Loucy (cell line): ENCODE data around the gene ZNF513.

Experiments
- H2AFZ ChIP-seq: fragments of 200-600 bp; sonication (generic); 2 replicates; pipeline ENCODE4 v1.6.0; 2016; ENCODE audit warnings: antibody characterized with exemption, mild to moderate bottlenecking, low read length, moderate library complexity
- H3F3A ChIP-seq: fragments of 200-600 bp; 2 replicates; pipeline ENCODE4 v1.6.0; 2016; ENCODE audit warnings: antibody characterized with exemption, low read depth, mild to moderate bottlenecking
- H3K27me3 ChIP-seq: fragments of 200-600 bp; sonication (generic); 2 replicates; pipeline ENCODE4 v1.6.1; 2014; ENCODE audit warnings: low read length, mild to moderate bottlenecking; ENCODE audit not compliant: insufficient read depth, poor library complexity, severe bottlenecking
- H3K36me3 ChIP-seq: fragments of 200-600 bp; sonication (generic); 2 replicates; pipeline ENCODE4 v1.6.1; 2016; ENCODE audit warnings: low read length; ENCODE audit not compliant: insufficient read depth
- H3K4me1 ChIP-seq: fragments of 200-600 bp; sonication (generic); 2 replicates; pipeline ENCODE4 v1.5.1; 2014; ENCODE audit warnings: low read length, mild to moderate bottlenecking; ENCODE audit not compliant: insufficient read depth, poor library complexity, severe bottlenecking
- H3K4me2 ChIP-seq: fragments of 200-600 bp; sonication (generic); 2 replicates; pipeline ENCODE4 v1.6.0; 2014; ENCODE audit warnings: antibody characterized with exemption, low read length, low read depth, mild to moderate bottlenecking; ENCODE audit not compliant: poor library complexity, severe bottlenecking
- H3K4me3 ChIP-seq: fragments of 200-600 bp; sonication (generic); 2 replicates; pipeline ENCODE4 v1.5.1; 2014; ENCODE audit warnings: low read length, mild to moderate bottlenecking, mixed read lengths; ENCODE audit not compliant: poor library complexity, severe bottlenecking
- H3K79me2 ChIP-seq: fragments of 200-600 bp; sonication (generic); 2 replicates; pipeline ENCODE4 v1.6.1; 2014; ENCODE audit warnings: low read length; ENCODE audit not compliant: insufficient read depth
- H3K9ac ChIP-seq: fragments of 200-600 bp; sonication (generic); 2 replicates; pipeline ENCODE4 v1.6.0; 2014; ENCODE audit warnings: mild to moderate bottlenecking, low read depth, low read length, moderate library complexity; ENCODE audit not compliant: poor library complexity, severe bottlenecking
- H3K9me2 ChIP-seq: fragments of 200-600 bp; sonication (generic); replicated peaks from 2 replicates; pipeline ENCODE4 v1.6.1; 2016; ENCODE audit warnings: low read depth, low read length, mixed read lengths
- H3K9me3 ChIP-seq: fragments of 200-600 bp; sonication (generic); 2 replicates; pipeline ENCODE4 v1.6.1; 2014; ENCODE audit warnings: mild to moderate bottlenecking, antibody characterized with exemption, low read length, low read depth; ENCODE audit not compliant: insufficient read depth
- H4K20me1 ChIP-seq: fragments of 200-600 bp; sonication (generic); 2 replicates; pipeline ENCODE4 v1.6.0; 2014; ENCODE audit warnings: antibody characterized with exemption, low read length, mild to moderate bottlenecking; ENCODE audit not compliant: insufficient read depth, poor library complexity, severe bottlenecking
- EZH2phosphoT487 ChIP-seq: fragments of 200-600 bp; IDR thresholded peaks from 2 replicates; pipeline ENCODE4 v1.6.1; 2018; ENCODE audit warnings: antibody characterized with exemption, mild to moderate bottlenecking, moderate library complexity, borderline replicate concordance
- TF ChIP-seq, protein P1 (sequence below): fragments of 200-600 bp; sonication (generic); conservative IDR thresholded peaks from 2 replicates; pipeline ENCODE4 v1.5.1; 2014; ENCODE audit warnings: mild to moderate bottlenecking, antibody characterized with exemption, low read length

The ZNF513 gene

DNA sequence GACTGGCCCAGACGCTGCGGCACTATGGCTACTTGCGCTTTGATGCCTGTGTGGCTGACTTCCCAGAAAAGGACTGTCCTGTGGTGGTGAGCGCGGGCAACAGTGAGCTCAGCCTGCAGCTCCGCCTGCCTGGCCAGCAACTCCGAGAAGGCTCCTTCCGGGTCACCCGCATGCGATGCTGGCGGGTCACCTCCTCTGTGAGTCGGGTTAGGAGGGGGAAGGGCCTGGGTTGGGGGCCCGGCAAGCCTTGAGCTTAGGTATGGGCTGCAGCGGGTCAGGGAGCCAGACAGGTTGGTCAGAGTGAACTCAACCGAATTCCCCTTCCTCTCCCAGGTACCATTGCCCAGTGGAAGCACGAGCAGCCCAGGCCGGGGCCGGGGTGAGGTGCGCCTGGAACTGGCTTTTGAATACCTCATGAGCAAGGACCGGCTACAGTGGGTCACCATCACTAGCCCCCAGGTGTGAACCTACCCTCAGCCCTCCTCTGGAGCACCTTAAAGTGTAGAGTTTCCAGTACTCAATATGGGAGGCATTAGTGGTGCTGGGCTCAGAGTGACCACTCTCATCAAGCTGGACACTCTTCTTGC, 4.9 kb downstream of the ZNF513 start:
- peaks cover 19% of the 10 kb centered on the region for H3K4me1 ChIP-seq
- no peak overlapping the region for H2AFZ ChIP-seq
- H3K4me2 ChIP-seq: no peak overlapping the region
- no peaks in the 10 kb centered on the region for H3K9me2 ChIP-seq
- H3K9ac ChIP-seq: no peak overlapping the region
- H3K27me3 ChIP-seq: no peaks in the 10 kb centered on the region
- H3K79me2 ChIP-seq: peaks cover 32% of the 10 kb centered on the region
- TF ChIP-seq, protein P1, sequence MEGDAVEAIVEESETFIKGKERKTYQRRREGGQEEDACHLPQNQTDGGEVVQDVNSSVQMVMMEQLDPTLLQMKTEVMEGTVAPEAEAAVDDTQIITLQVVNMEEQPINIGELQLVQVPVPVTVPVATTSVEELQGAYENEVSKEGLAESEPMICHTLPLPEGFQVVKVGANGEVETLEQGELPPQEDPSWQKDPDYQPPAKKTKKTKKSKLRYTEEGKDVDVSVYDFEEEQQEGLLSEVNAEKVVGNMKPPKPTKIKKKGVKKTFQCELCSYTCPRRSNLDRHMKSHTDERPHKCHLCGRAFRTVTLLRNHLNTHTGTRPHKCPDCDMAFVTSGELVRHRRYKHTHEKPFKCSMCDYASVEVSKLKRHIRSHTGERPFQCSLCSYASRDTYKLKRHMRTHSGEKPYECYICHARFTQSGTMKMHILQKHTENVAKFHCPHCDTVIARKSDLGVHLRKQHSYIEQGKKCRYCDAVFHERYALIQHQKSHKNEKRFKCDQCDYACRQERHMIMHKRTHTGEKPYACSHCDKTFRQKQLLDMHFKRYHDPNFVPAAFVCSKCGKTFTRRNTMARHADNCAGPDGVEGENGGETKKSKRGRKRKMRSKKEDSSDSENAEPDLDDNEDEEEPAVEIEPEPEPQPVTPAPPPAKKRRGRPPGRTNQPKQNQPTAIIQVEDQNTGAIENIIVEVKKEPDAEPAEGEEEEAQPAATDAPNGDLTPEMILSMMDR: no peak
- no peak for TF ChIP-seq EZH2phosphoT487
- H4K20me1 ChIP-seq: peaks cover 9% of the 10 kb centered on the region
- no peak overlapping the region for H3K4me3 ChIP-seq
- peaks cover 4% of the 10 kb centered on the region; the same call in 1 of the 2 replicates for H3F3A ChIP-seq
- no peaks in the 10 kb centered on the region for H3K9me3 ChIP-seq
- H3K36me3 ChIP-seq: peaks cover 55% of the 10 kb centered on the region; the same call in 1 of the 2 replicates

DNA sequence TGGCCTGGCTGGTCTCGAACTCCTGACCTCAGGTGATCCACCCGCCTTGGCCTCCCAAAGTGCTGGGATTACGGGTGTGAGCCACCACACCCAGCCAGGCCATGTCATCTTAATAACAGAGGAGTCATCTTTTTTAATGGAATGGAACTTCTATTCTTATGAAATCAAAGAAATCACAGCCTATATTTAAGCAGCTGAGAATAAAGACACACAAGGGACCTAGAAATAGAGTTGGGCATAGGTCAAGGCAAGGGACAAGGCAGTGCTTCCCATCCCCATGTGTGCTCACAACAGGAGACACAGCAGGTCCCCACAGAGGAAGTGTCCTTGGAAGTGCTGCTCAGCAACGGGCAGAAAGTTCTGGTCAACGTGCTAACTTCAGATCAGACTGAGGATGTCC, 7.0 kb downstream of the ZNF513 start:
- Histone ChIP-seq H3K27me3 (no peaks in the 10 kb centered on the region), H3K9me2 (no peaks in the 10 kb centered on the region), H3K79me2 (peaks cover 46% of the 10 kb centered on the region), H3K9me3 (no peaks in the 10 kb centered on the region), H3K4me2 (no peak overlapping the region), H3K4me1 (peaks cover 30% of the 10 kb centered on the region), H3K4me3 (no peak overlapping the region), H3F3A (no peaks in the 10 kb centered on the region), H3K9ac (no peak overlapping the region), H4K20me1 (peaks cover 14% of the 10 kb centered on the region), H2AFZ (no peak overlapping the region), H3K36me3 (peaks cover 42% of the 10 kb centered on the region; the same call in 1 of the 2 replicates)
- TF ChIP-seq, protein P1: no peak
- no peak for TF ChIP-seq EZH2phosphoT487

DNA sequence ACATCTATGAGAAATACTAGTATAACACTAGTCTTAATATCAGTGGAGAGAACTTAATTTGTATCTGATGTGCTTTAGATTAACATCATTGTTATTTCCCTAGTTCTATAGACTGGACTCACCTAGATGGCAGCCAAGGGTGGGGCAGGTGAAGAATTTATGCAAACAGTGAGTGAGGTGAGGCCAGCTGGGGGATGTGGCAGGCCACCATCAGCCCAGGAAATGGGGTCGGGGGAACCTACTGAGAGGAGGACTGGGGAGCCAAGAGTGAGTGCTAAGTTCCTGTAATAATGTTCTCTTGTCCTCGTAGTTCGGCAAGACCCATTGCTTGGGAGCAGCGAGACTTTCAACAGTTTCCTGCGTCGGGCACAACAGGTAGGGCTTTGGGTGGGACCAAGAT, 7.6 kb downstream of the ZNF513 start:
- Histone ChIP-seq H3K27me3 (no peaks in the 10 kb centered on the region), H3K9me3 (no peaks in the 10 kb centered on the region), H3K4me2 (peak overlapping the region; percentile 83), H3F3A (no peaks in the 10 kb centered on the region), H3K9me2 (no peaks in the 10 kb centered on the region), H3K4me3 (no peak overlapping the region), H3K4me1 (peaks cover 34% of the 10 kb centered on the region), H4K20me1 (peaks cover 14% of the 10 kb centered on the region), H2AFZ (no peak overlapping the region), H3K9ac (no peak overlapping the region), H3K79me2 (peaks cover 51% of the 10 kb centered on the region), H3K36me3 (peaks cover 37% of the 10 kb centered on the region; the same call in 1 of the 2 replicates)
- TF ChIP-seq EZH2phosphoT487: no peak
- TF ChIP-seq, protein P1: no peak
